HG02759 (cell line): ENCODE results near the gene SUSD1.

ENCODE experiments used
- ATAC-seq: cut with Tn5 transposase; IDR thresholded peaks from one replicate; pipeline ENCODE4 v1.9.1; 2021; ENCODE audit warnings: mild to moderate bottlenecking, moderate library complexity; ENCODE audit not compliant: unreplicated experiment

The SUSD1 gene

GRCh38 chr9:112020680-112021596 lies 154.2 kb downstream of the SUSD1 start:
- peak; percentile 68 for ATAC-seq

GRCh38 chr9:112017878-112018277 lies 157.2 kb downstream of the SUSD1 start:
- ATAC-seq: no peak

GRCh38 chr9:112015736-112016135 lies 159.4 kb downstream of the SUSD1 start:
- no peak for ATAC-seq

- no peak for ATAC-seq
These were observed 159.9 kb downstream of the SUSD1 start for GRCh38 chr9:112015149-112015548.

DNA sequence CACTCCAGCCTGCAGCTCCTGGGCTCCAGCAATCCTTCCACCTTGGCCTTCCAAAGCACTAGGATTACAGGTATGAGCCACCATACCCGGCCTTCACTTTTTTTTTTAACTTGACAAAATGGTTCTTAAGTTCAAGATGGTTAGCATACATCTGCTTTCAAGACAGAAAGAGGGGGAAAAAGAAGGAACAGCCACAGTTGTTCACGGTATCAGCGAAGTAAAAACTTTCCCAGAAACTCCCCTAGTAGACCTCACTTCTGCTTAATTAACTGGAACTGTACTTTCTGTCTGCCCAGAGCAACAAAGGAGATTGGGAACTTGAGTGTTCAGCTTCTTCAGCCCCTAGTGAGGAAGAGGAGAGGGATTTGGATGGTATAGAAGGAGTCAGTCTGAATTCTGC lies 161.8 kb downstream of the SUSD1 start:
- ATAC-seq: no peak

GRCh38 chr9:112012026-112012902 lies 162.8 kb downstream of the SUSD1 start:
- peak; percentile 88 for ATAC-seq

DNA sequence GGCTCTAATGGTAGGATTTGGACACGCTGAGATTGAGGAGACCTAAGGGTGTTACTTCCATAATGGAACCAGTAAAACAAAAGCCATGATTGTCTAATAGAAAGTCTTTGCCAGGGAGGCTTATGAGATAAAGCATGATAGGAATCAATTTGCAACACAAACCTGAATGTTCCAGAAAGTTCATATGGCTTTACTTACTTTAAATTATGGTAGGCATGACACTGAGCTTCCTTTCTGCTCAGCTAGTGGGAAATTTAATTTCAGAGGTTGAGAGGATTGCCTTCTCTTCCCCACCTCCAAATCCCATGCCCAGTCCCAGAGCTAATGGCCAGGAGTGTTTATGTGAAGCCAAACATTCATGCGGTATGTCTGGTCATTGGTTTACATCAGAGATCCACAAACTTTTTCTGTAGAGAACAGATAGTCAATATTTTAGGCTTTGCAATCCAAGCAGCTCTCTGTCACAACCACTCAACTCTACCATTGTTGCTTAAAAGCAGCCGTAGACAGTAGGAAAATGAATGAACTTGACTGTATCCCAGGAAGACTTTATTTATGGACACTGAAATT lies 164.0 kb downstream of the SUSD1 start:
- ATAC-seq: no peak

DNA sequence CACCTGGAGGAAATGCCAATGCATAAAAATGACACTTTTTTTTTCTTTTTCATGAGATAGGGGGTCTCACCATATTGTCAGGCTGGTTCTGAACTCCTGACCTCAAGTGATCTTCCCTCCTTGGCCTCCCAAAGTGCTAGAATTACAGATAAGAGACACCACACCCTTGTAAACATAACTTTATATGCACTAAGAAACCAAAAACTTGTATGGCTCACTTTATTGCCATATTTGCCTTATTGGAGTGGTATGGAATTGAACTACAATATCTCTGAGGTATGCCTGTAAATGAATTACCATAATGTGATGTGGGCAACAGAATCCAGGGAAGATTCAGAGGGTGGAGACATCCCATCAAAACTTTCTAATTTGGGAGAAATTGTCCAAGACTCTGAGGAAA lies 164.6 kb downstream of the SUSD1 start:
- no peak for ATAC-seq

DNA sequence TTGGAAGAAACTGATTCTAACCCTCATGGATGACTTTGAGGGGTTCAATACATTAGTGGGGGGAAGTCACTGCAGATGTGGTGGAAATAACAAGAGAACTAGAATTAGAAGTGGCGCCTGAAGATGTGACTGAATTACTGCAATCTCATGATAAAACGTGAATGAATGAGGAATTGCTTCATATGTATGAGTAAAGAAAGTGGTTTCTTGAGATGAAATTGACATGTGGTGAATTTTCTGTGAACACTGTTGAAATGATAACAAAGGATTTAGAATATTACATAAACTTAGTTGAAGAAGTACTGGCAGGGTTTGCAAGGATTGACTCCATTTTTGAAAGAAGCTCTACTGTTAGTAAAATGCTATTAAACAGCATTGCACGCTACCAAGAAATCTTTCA lies 165.4 kb downstream of the SUSD1 start:
- no peak for ATAC-seq

DNA sequence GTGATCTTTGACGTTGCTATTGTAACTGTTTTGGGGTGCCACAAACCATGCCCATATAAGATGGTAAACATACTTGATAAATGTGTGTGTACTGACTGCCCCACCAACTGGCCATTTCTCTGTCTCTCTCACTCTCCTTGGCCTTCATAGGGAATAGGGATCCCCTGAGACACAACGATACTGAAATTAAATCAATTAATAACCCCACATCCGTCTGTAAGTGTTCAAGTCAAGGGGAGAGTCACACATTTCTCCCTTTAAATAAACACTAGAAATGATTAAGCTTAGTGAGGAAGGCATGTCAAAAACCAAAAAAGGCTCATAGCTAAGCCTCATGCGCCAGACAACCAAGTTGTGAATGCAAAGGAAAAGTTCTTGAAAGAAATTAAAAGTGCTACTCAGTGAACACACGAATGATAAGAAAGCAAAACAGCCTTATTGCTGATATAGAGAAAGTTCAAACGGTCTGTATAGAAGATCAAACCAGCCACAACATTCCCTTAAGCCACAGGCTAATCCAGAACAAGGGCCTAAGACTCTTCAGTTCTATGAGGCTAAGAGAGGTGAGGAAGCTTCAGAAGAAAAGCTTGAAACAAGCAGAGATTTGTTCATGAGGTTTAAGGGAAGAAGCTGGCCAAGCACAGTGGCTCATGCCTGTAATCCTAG lies 167.4 kb downstream of the SUSD1 start:
- no peak for ATAC-seq

DNA sequence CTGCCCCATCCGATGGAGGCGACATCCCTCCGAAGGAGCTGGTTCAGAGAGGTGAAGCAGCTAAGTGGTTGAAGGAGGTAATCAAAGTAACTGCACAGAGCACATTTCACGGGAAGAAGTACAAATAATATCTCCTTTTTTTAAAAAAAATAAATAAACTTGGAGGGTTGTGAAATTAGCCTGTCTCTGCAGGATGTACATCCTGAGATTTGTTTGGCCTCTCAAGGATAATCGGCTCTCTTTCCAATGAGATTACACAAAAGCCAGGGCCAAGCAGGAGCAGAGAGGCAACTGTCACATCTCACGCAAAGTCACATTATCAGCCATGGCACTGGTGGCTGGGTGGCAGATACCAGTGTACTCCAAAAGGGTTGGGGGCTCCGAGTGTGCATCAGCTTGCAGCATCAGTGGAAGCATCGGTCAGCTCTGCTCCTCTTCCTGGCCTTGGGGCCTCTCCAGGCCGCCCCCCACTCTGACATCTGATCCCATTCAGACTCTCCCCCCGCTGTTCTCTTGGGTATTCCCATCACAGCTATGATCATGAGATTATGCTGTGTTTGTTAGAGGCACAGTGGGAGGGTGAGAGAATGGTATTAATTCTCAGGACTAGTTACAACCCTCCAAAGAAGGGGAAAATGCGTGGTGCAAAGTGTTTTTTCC lies 168.6 kb downstream of the SUSD1 start:
- ATAC-seq: no peak

- no peak for ATAC-seq
These were observed 169.2 kb downstream of the SUSD1 start for GRCh38 chr9:112005939-112006338.

GRCh38 chr9:112003538-112003937 lies 171.6 kb downstream of the SUSD1 start:
- ATAC-seq: no peak

DNA sequence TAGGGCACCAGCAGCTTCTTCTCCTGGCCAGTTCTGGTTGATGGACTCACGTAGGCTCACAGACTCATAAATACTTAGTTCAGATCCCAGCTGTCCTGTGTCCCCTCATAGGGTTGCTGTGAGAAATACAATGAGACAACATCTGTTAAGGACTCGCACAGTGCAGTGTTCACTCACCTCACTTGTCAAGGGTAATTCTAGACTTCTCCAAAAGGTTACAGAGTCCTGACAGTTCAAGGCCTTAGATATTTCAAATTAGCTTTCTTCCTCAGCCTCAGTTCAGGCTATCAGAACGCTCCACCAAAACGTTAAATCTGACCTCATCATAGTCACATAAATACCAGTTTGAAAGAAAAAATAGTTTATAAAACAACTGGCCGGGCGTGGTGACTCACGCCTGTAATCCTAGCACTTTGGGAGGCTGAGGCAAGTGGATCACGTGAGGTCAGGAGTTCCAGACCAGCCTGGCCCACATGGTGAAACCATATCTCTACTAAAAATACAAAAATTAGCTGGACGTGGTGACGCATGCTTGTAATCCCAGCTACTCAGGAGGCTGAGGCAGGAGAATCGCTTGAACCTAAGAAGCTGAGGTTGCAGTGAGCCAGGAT lies 172.1 kb downstream of the SUSD1 start:
- no peak for ATAC-seq

GRCh38 chr9:112002131-112002846 lies 172.8 kb downstream of the SUSD1 start:
- ATAC-seq: no peak

GRCh38 chr9:112000743-112001142 lies 174.4 kb downstream of the SUSD1 start:
- ATAC-seq: no peak

- ATAC-seq: no peak
These were observed 175.8 kb downstream of the SUSD1 start for GRCh38 chr9:111999319-111999718.

DNA sequence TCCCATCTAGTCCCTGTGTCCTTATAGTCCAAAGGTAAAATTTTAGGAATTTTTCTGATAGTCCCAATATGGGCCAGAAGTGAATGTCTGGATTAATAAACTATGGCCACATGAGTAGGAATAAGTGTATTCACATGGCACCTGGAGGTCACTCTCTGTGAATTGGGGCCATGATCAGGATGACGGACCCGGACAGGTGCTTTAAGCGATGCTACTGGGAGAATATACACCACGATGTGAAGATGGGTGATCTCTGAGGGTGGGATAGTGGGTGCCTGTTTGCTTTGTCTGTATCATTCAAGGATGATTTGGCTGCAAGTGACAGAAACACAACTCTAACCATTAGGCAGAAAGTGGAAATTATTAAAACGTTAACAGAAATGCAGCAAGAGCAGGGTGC lies 177.3 kb downstream of the SUSD1 start:
- ATAC-seq: no peak

GRCh38 chr9:111994831-111995458 lies 180.2 kb downstream of the SUSD1 start:
- ATAC-seq: peak; percentile 64
